Measurements from ENCODE around the gene THSD4. TPM values are rescaled to one million over a fixed set of nuclear protein-coding genes. Genes with fewer than 3 reads are reported as not detected.

THSD4 gene
- total RNA-seq, 1 donor, result 50.9 TPM

DNA sequence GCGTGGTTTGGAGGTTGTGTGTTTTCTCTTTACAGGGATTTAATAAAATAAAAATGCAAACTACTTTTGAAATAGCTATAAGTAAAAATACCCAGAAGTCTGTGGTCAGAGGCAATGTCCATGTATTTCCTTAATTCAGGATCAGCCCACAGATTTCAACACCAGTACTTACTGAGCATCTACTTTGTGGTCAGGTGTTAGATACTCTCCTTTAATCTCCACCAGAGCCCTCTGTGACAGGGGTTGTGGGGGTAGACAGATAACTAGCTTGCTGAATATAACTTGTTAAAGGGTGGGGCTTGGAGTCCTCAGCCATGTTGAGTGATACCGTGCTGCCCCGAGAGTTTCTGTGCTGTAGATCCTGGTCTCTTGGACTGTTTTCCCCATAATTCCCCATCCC, 451.0 kb downstream of the THSD4 start:
- no peak overlapping the region for H3K4me3 ChIP-seq (ENCODE audit: low read depth, low read length)
- TF ChIP-seq, protein P1, sequence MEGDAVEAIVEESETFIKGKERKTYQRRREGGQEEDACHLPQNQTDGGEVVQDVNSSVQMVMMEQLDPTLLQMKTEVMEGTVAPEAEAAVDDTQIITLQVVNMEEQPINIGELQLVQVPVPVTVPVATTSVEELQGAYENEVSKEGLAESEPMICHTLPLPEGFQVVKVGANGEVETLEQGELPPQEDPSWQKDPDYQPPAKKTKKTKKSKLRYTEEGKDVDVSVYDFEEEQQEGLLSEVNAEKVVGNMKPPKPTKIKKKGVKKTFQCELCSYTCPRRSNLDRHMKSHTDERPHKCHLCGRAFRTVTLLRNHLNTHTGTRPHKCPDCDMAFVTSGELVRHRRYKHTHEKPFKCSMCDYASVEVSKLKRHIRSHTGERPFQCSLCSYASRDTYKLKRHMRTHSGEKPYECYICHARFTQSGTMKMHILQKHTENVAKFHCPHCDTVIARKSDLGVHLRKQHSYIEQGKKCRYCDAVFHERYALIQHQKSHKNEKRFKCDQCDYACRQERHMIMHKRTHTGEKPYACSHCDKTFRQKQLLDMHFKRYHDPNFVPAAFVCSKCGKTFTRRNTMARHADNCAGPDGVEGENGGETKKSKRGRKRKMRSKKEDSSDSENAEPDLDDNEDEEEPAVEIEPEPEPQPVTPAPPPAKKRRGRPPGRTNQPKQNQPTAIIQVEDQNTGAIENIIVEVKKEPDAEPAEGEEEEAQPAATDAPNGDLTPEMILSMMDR (IDR thresholded peaks at IDR 0.05; ENCODE audit: insufficient read depth, low read length), result no peak
- no peak for DNase-seq (ENCODE audit: low read depth)

DNA sequence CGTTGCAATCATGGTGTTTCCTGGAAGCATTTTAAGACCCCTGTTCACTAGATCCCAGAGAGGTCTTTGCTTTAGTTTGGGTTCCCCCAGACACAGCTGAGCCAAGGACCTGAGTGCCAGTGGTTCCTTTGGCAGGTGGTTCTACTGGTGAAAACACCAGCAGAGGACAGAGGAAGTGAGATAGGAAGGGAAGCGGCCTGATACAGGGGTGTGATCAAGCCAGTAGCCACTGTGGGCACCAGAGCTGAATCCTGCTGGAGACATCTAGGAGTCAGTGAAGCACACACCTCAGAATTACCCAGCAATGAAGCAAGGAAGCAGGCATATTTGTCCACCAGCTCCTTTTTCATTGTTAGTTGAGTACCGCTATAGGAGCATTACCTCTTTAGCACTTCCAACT, 451.9 kb downstream of the THSD4 start:
- no peak for DNase-seq (ENCODE audit: low read depth)
- TF ChIP-seq, protein P1 (IDR thresholded peaks at IDR 0.05; ENCODE audit: insufficient read depth, low read length), result no peak
- no peak overlapping the region for H3K4me3 ChIP-seq (ENCODE audit: low read depth, low read length)

DNA sequence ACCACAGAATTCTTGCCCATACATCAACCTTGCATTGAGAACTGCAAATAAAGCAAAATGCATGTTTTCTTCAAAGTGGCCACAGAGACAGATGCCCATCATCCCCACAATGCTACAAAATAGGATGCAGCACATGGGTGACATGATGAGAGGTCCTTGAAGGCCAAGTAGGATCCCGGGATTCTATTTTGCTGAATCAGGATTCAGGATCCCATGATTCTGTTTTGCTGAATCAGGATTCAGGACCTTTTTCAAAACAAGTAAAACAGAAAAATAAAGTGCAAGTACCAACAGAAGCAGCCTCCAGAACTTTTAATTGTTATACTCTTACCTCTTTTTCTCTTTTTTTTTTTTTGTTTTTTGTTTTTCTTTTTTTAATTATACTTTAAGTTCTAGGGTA, 453.0 kb downstream of the THSD4 start:
- TF ChIP-seq, protein P1 (IDR thresholded peaks at IDR 0.05; ENCODE audit: insufficient read depth, low read length), result no peak
- DNase-seq (ENCODE audit: low read depth), result no peak
- no peak overlapping the region for H3K4me3 ChIP-seq (ENCODE audit: low read depth, low read length)

DNA sequence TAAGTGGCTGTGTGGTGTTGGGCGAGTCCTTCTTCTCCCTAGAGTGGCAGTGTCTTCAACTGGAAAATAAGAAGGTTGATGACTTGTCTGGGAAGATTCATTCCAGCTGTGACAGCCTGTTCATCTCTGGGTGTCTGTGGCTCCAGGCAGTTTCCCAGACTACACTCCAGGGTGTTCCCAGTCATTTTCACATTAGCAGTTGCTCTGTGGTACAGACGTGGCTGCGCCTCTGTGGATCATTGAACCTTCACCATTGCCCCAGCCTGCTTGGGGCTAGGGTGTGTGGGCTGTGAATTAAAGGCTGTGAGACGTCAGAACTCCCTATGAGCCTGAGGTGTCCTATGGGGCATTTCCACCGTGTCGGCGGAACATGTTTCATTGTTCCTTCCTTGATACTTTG, 455.5 kb downstream of the THSD4 start:
- no peak for DNase-seq (ENCODE audit: low read depth)
- no peak overlapping the region for H3K4me3 ChIP-seq (ENCODE audit: low read depth, low read length)
- TF ChIP-seq, protein P1 (IDR thresholded peaks at IDR 0.05; ENCODE audit: insufficient read depth, low read length), result no peak

DNA sequence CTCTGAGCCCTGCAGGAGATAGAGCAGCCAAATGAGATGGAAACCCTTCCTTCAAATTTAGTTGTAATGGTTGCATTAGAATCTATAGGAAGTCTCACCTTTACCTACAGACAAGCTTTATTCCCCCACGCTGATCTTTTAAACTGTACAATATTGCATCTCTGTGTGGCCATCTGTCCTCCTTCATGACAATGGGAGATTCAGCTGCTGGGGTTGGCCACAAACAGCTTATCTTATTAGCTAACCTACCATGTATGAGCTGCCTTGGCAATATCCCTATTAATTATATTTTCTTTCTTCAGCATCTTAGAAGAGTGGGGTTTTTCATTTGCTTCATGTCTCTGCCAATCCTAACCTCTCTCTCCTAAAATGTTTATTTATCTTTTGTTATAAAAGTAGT, 456.4 kb downstream of the THSD4 start:
- TF ChIP-seq, protein P1 (IDR thresholded peaks at IDR 0.05; ENCODE audit: insufficient read depth, low read length), result no peak
- no peak for DNase-seq (ENCODE audit: low read depth)
- H3K4me3 ChIP-seq (ENCODE audit: low read depth, low read length), result no peak overlapping the region

DNA sequence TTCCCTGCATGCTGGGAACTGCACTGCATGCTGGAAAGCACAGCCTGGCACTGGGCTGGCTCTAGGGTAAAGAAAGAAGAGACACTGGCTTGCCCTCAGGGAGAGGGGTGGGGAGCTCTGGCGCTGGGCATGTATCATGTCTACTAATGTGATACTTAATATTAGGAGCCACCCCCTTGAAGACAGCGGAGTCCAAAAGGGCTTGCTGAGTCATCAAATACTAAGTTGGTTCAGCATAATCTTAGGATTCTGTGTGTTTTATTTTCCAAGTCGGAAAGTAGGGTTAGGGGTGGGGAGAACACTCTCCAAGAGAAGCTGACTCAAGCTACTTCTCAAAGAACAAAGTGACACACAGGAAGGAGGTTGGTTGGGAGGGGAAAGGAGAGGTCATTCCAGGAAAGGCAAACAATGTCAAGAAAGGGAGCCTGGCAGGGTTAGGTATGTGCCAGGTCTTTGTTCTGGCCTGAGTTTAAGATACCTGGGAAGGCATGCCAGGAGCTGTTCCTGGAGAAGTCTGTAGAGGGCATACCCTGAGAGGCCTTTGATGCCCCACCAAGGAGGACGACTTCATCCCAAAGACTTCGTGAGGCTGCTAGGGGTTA, 457.3 kb downstream of the THSD4 start:
- TF ChIP-seq, protein P1 (IDR thresholded peaks at IDR 0.05; ENCODE audit: insufficient read depth, low read length), result peak; percentile 25
- H3K4me3 ChIP-seq (ENCODE audit: low read depth, low read length), result no peak overlapping the region
- DNase-seq (ENCODE audit: low read depth), result no peak

DNA sequence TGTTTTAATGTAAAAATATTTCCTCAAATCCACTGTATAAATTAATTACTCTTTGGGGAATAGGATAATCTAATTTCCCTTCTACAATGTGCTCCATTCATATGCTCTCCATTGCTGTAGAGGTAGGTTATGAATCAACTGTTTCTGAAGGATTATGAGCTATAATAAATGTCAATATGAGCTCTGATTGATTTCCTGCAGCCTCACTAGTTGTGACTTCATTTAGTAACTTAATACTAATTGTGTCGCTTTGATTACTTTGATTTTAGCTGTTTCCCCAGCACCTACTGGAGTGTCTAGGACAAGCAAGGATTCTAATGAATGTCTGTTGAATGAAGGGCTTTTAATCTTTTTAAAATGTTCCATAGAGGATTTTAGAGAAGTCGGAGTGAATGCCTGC, 458.3 kb downstream of the THSD4 start:
- TF ChIP-seq, protein P1 (IDR thresholded peaks at IDR 0.05; ENCODE audit: insufficient read depth, low read length), result no peak
- no peak for DNase-seq (ENCODE audit: low read depth)
- H3K4me3 ChIP-seq (ENCODE audit: low read depth, low read length), result no peak overlapping the region

All from fibroblast of the aortic adventitia (primary cell).